Left lung (tissue), 10 donors: Measurements from ENCODE around the gene ATP7B. TPM values are rescaled to one million over a fixed set of nuclear protein-coding genes. Genes with fewer than 3 reads are reported as not detected.

ENCODE experiments used
- ATAC-seq: fragments of 200-7000 bp; cut with Tn5 transposase; one replicate; pipeline ENCODE4 v1.9.1; 2020; ENCODE audit warnings: moderate library complexity
- DNase-seq, 4 donors: peaks; one replicate each; pipeline ENCODE4 v3.0.0-alpha.2; 2013 to 2020
- H3K27ac ChIP-seq, 2 donors: fragments of 200-600 bp; sonication (generic) in 1 of 2; one replicate each; pipeline versions ENCODE4 v1.5.0 to v1.8.0; 2020 to 2021
- H3K27me3 ChIP-seq, 2 donors: fragments of 200-600 bp; sonication (generic) in 1 of 2; one replicate each; pipeline versions ENCODE4 v1.5.0 to v1.8.0; 2020 to 2021
- H3K36me3 ChIP-seq, 2 donors: fragments of 200-600 bp; sonication (generic) in 1 of 2; one replicate each; pipeline versions ENCODE4 v1.5.0 to v1.8.0; 2020 to 2021
- H3K4me1 ChIP-seq, 2 donors: fragments of 200-600 bp; one replicate each; pipeline ENCODE4 v1.8.0; 2021
- H3K4me3 ChIP-seq, 2 donors: fragments of 200-600 bp; sonication (generic) in 1 of 2; one replicate each; pipeline versions ENCODE4 v1.5.0 to v1.8.0; 2020 to 2021; ENCODE audit warnings: mild to moderate bottlenecking in 1 of 2
- H3K9me3 ChIP-seq, 2 donors: fragments of 200-600 bp; sonication (generic) in 1 of 2; one replicate each; pipeline versions ENCODE4 v1.5.0 to v1.8.0; 2020 to 2021
- intact Hi-C, 2 donors: fragments of 100-400 bp; cut with DNase I; formaldehyde crosslinking; loops; one replicate each; pipeline versions ENCODE4 v1.11.2 to v1.14.2; 2022
- polyA plus RNA-seq, 6 donors: library from polyadenylated mRNA; unstranded; fragments of 120-200 nt; gene quantifications; one replicate each; pipeline ENCODE4 v1.2.1, GENCODE V29; 2013; ENCODE audit not compliant: insufficient read length in 6 of 6
- total RNA-seq, 2 donors: library from RNA; stranded (reverse); fragmentation: NEBNext Ultra II Directional; extraction: Animal tissue kit (Norgen Biotek cat#: 25700); gene quantifications; one replicate each; pipeline ENCODE4 v1.2.1, GENCODE V29; 2021
- TF ChIP-seq, protein P1 (sequence below), 2 donors: fragments of 200-600 bp; sonication (generic) in 1 of 2; IDR thresholded peaks; one replicate each; pipeline versions ENCODE4 v1.5.0 to v1.8.0; 2021; ENCODE audit warnings: antibody characterized with exemption in 2 of 2
- donor health status: DM: no; HTN: yes; CAD: no.
- donor health status: DM: no; HTN: no; CAD: no.

ATP7B gene
- total and polyA plus RNA-seq, 8 donors, result 5.9 to 20.5 (median 18.4) TPM

- Histone ChIP-seq H3K36me3 (peaks cover 0 to under 1% of the 10 kb centered on the region in 2 donors), H3K9me3 (no peaks in the 10 kb centered on the region), H3K27me3 (no peaks in the 10 kb centered on the region), H3K4me1 (no peaks in the 10 kb centered on the region), H3K27ac (no peak overlapping the region), H3K4me3 (no peak overlapping the region)
- intact Hi-C loops, result no loop called here
- TF ChIP-seq, protein P1, sequence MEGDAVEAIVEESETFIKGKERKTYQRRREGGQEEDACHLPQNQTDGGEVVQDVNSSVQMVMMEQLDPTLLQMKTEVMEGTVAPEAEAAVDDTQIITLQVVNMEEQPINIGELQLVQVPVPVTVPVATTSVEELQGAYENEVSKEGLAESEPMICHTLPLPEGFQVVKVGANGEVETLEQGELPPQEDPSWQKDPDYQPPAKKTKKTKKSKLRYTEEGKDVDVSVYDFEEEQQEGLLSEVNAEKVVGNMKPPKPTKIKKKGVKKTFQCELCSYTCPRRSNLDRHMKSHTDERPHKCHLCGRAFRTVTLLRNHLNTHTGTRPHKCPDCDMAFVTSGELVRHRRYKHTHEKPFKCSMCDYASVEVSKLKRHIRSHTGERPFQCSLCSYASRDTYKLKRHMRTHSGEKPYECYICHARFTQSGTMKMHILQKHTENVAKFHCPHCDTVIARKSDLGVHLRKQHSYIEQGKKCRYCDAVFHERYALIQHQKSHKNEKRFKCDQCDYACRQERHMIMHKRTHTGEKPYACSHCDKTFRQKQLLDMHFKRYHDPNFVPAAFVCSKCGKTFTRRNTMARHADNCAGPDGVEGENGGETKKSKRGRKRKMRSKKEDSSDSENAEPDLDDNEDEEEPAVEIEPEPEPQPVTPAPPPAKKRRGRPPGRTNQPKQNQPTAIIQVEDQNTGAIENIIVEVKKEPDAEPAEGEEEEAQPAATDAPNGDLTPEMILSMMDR (IDR thresholded peaks at IDR 0.05), result no peak
- ATAC-seq (no peak), DNase-seq (no peak)
Observed at GRCh38 chr13:51928231-51928630, 83.0 kb downstream of the ATP7B start.

DNA sequence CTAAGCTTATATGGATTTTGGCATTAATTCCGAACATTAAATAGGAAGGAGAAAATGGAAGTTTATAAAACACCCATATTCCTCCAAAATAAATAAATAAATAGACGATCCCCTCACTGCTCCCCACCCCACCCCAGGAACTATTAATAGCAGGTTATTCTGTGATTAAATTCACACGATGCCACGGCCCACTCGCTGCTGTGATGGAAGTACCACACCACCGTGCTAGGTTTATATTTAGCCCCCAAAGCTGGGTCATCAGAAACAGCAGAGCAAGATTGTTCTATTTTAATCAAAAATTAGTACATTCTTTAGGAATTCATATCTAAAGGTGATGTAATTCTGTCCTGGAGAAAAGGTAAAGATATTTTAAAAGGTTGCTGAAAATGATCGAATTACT is 84.1 kb downstream of the ATP7B start:
- TF ChIP-seq, protein P1 (IDR thresholded peaks at IDR 0.05), result no peak
- H3K4me3 ChIP-seq, result no peak overlapping the region
- ATAC-seq (no peak), DNase-seq (no peak)
- no peaks in the 10 kb centered on the region for H3K27me3 ChIP-seq
- H3K9me3 ChIP-seq, result no peaks in the 10 kb centered on the region
- H3K4me1 ChIP-seq, result no peaks in the 10 kb centered on the region
- intact Hi-C loops, result no loop called here
- no peak overlapping the region for H3K27ac ChIP-seq
- H3K36me3 ChIP-seq, result peaks cover 0 to 5% of the 10 kb centered on the region in 2 donors

DNA sequence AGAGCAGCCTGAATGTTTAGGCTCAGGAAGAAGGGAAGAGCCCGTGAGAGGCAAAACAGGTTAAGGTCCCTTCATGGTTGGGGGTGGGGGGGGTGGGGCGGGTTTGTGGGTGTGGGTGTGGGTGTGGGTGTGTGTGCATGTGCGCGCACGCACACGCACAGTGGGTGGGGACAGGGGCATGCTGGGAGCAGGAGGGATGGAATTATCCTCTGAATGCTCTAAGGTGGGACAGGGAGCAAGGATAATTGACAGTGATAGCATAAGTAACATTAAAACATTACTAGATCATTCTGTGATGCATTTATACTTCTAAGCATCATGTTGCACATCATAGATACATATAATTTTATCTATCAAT is 84.7 kb downstream of the ATP7B start:
- Histone ChIP-seq H3K4me3 (no peak overlapping the region), H3K27ac (no peak overlapping the region), H3K27me3 (no peaks in the 10 kb centered on the region), H3K4me1 (no peaks in the 10 kb centered on the region), H3K36me3 (peaks cover 0 to 5% of the 10 kb centered on the region in 2 donors), H3K9me3 (no peaks in the 10 kb centered on the region)
- DNase-seq (no peak), ATAC-seq (no peak)
- TF ChIP-seq, protein P1 (IDR thresholded peaks at IDR 0.05), result no peak
- intact Hi-C loops, result no loop called here

DNA sequence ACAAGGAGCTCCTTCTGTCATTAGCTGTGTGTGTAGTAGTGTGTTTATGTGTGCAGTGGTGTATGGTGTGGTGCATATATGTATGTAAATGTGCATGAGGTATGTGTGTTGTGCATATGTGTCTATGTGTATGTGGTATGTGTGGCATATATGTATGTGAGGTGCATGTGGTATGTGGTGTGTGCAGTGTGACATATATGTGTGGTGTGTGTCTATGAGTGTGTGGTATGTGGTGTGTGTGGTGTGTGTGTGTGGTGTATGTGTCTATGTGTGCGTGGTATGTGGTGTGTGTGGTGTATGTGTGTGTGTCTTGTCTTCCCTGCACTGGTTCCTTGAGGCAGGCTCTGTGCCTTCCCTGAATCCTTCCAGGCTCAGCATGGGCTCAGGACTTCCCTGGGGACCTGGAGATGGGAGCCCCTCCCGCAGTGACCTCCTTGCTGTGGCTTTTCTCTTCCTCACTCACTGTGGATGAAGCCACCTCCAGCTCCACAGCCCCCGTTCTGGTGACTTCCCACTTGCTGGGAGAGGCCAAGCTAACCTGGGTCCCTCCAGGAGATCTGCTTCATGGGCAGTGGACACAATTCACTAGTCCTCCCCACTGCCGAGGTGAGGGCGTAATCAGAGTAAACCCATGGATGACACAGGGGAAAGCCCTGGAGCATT is 85.3 kb downstream of the ATP7B start:
- intact Hi-C loops, result no loop called here
- ATAC-seq (no peak), DNase-seq (no peak)
- H3K27ac ChIP-seq, result no peak overlapping the region
- no peak overlapping the region for H3K4me3 ChIP-seq
- no peaks in the 10 kb centered on the region for H3K4me1 ChIP-seq
- H3K36me3 ChIP-seq, result peaks cover 0 to 5% of the 10 kb centered on the region in 2 donors
- TF ChIP-seq, protein P1 (IDR thresholded peaks at IDR 0.05), result no peak
- no peaks in the 10 kb centered on the region for H3K27me3 ChIP-seq
- H3K9me3 ChIP-seq, result no peaks in the 10 kb centered on the region

GRCh38 chr13:51924756-51925544 is 86.3 kb downstream of the ATP7B start:
- no peak for ATAC-seq

More at GRCh38 chr13:51924756-51925544, 86.3 kb downstream of the ATP7B start:
- Histone ChIP-seq H3K4me3 (no peak overlapping the region), H3K27me3 (no peaks in the 10 kb centered on the region), H3K9me3 (no peaks in the 10 kb centered on the region), H3K27ac (no peak overlapping the region), H3K4me1 (no peaks in the 10 kb centered on the region), H3K36me3 (peaks cover 0 to 5% of the 10 kb centered on the region in 2 donors)
- no peak for DNase-seq
- TF ChIP-seq, protein P1 (IDR thresholded peaks at IDR 0.05), result no peak
- intact Hi-C loops, result no loop called here
